GM23248 (cell line): ENCODE measurements around the gene EFCAB5. TPM values are rescaled to one million over a fixed set of nuclear protein-coding genes. Genes with fewer than 3 reads are reported as not detected.

Experiments
- DNase-seq: peaks from one replicate; pipeline ENCODE4 v3.0.0-alpha.2; 2015
- H2AFZ ChIP-seq: fragments of 200-600 bp; sonication (generic); 2 replicates; pipeline ENCODE4 v1.6.1; 2016; ENCODE audit warnings: antibody characterized with exemption
- H3F3A ChIP-seq: fragments of 200-600 bp; sonication (generic); 2 replicates; pipeline ENCODE4 v1.6.1; 2016; ENCODE audit warnings: mild to moderate bottlenecking, antibody characterized with exemption, mixed run types; ENCODE audit not compliant: insufficient read depth
- H3K27ac ChIP-seq: fragments of 200-600 bp; sonication (generic); 2 replicates; pipeline ENCODE4 v1.5.1; 2016; ENCODE audit warnings: mild to moderate bottlenecking
- H3K27me3 ChIP-seq: fragments of 200-600 bp; sonication (generic); replicated peaks from 2 replicates; pipeline ENCODE4 v1.6.1; 2016; ENCODE audit warnings: mild to moderate bottlenecking; ENCODE audit not compliant: insufficient read depth
- H3K36me3 ChIP-seq: fragments of 200-600 bp; sonication (generic); 2 replicates; pipeline ENCODE4 v1.6.1; 2016; ENCODE audit warnings: low read depth, mild to moderate bottlenecking
- H3K4me1 ChIP-seq: fragments of 200-600 bp; sonication (generic); 2 replicates; pipeline ENCODE4 v1.6.1; 2016; ENCODE audit warnings: mild to moderate bottlenecking; ENCODE audit not compliant: insufficient read depth
- H3K4me2 ChIP-seq: fragments of 200-600 bp; sonication (generic); one replicate; pipeline ENCODE4 v1.6.1; 2016; ENCODE audit warnings: mild to moderate bottlenecking; ENCODE audit not compliant: unreplicated experiment
- H3K4me3 ChIP-seq: fragments of 200-600 bp; sonication (generic); 2 replicates; pipeline ENCODE4 v1.5.1; 2016; ENCODE audit warnings: mild to moderate bottlenecking
- H3K79me2 ChIP-seq: fragments of 200-600 bp; sonication (generic); 2 replicates; pipeline ENCODE4 v1.6.1; 2016; ENCODE audit warnings: mild to moderate bottlenecking; ENCODE audit not compliant: insufficient read depth
- H3K9ac ChIP-seq: fragments of 200-600 bp; sonication (generic); 2 replicates; pipeline ENCODE4 v1.6.1; 2016; ENCODE audit warnings: mild to moderate bottlenecking
- H3K9me2 ChIP-seq: fragments of 200-600 bp; sonication (generic); 2 replicates; pipeline ENCODE4 v1.6.1; 2016; ENCODE audit warnings: mixed run types, mild to moderate bottlenecking, moderate library complexity; ENCODE audit not compliant: insufficient read depth
- H3K9me3 ChIP-seq: fragments of 200-600 bp; sonication (generic); one replicate; pipeline ENCODE4 v1.6.1; 2017; ENCODE audit warnings: low read depth
- H4K20me1 ChIP-seq: fragments of 200-600 bp; sonication (generic); 2 replicates; pipeline ENCODE4 v1.6.0; 2016; ENCODE audit not compliant: insufficient read depth
- EZH2 ChIP-seq: fragments of 200-600 bp; sonication (generic); IDR thresholded peaks from 2 replicates; pipeline ENCODE4 v1.6.1; 2018; ENCODE audit warnings: antibody characterized with exemption, mild to moderate bottlenecking; ENCODE audit not compliant: insufficient read depth, poor library complexity, severe bottlenecking
- EZH2phosphoT487 ChIP-seq: fragments of 200-600 bp; sonication (generic); IDR thresholded peaks from 2 replicates; pipeline ENCODE4 v1.6.1; 2018; ENCODE audit warnings: antibody characterized with exemption, moderate library complexity, mild to moderate bottlenecking, low read depth; ENCODE audit not compliant: insufficient read depth
- WGBS, 2 experiments: methylation state at CpG; one replicate each; pipeline ENCODE4 v1.1.6; 2015 to 2017; ENCODE audit warnings: low lambda C conversion rate in 2 of 2, low coverage in 1 of 2; ENCODE audit errors: missing lambda C conversion rate in 2 of 2; 5-methylcytosine and 5-hydroxymethylcytosine counted together
- in situ Hi-C: fragments of 300-500 bp; cut with MboI; formaldehyde crosslinking; loops from 2 replicates; pipeline ENCODE4 v1.15.0; 2020
- polyA plus RNA-seq: library from polyadenylated mRNA; unstranded; fragments of >200 nt; fragmentation: Nextera tagmentation; extraction: Ambion mirVana; gene quantifications from 2 replicates; pipeline ENCODE4 v1.2.1, GENCODE V29; 2016
- total RNA-seq: library from RNA; depleted of rRNA; stranded (reverse); fragments of >200 nt; shearing (Covaris generic); gene quantifications from 2 replicates; pipeline ENCODE4 v1.2.3, GENCODE V29; 2014

EFCAB5 gene
- total and polyA plus RNA-seq, 2 experiments from 2014 or later: 0.41 TPM; not detected in 1

DNA sequence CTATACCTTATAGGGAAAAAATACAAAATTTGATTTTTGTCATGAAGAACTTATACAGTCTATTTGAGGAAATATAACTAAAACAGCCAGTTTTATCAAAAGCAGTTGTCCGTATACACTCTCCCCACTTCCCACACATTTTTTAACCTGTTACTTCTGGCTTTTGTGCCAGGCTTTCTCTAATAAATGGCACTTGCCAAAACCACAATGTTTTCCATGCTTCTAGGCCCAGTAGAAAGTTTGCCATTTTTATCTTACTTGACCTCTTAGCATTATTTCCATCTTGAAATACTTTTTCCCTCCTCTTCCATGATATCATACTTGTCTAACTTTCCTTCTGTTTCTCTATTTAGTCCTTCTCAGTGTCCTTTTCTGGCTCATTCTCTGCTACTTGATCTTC lies 38.8 kb downstream of the EFCAB5 start:
- no peaks in the 10 kb centered on the region for H3K36me3 ChIP-seq
- H3K79me2 ChIP-seq: no peaks in the 10 kb centered on the region
- no peak overlapping the region for H3K9ac ChIP-seq
- no peaks in the 10 kb centered on the region for H4K20me1 ChIP-seq
- no peak overlapping the region for H3K4me3 ChIP-seq
- H3F3A ChIP-seq: peaks cover 14% of the 10 kb centered on the region
- no peaks in the 10 kb centered on the region for H3K9me3 ChIP-seq
- H2AFZ ChIP-seq: no peak overlapping the region
- no peak overlapping the region for H3K27ac ChIP-seq
- WGBS, 2 experiments: 67 to 72% methylated on average over 1 of the region's 1 CpG
- no peak overlapping the region for H3K4me2 ChIP-seq
- in situ Hi-C loops: no loop called here
- no peak for DNase-seq
- no peaks in the 10 kb centered on the region for H3K9me2 ChIP-seq
- no peak for TF ChIP-seq EZH2phosphoT487
- TF ChIP-seq EZH2: no peak
- H3K4me1 ChIP-seq: peaks cover 11% of the 10 kb centered on the region
- H3K27me3 ChIP-seq: 0 out of 2 replicates have a peak, but pooled peaks cover 1% of the 10 kb centered on the region

DNA sequence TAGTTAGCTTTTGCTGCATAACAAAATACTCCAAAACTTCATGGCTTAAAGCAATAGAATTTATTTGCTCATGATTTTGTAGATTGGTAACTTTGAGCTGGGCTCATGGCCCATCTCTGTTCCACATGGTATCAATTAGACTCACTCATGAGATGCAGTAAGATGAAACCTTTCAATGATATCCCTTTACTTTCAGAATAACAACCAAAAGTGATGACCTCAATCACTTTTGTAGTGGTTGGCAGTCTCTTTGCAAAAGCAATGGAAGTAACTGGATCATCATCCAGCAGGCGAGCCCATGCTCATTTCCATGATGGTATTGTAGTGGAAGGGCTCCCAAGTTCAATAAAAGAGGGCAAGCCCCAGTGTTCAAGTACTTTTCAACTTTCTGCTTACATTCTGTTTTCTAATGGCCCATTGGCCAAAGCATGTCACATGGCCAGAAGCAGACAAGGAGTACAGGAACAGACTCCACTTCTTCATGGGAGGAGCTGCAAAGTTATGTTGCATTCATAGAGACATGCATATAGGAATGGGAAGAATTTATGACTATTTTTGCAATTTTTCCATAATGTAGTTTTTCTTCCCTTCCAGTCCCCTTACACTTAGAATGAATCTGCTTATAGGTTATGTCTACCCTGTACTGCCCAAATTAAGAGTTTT lies 41.7 kb downstream of the EFCAB5 start:
- Histone ChIP-seq H3K4me2 (no peak overlapping the region), H3F3A (peaks cover 6% of the 10 kb centered on the region; the same call in 1 of the 2 replicates), H3K9me3 (no peaks in the 10 kb centered on the region), H3K27me3 (0 out of 2 replicates have a peak, but pooled peaks cover 7% of the 10 kb centered on the region), H3K36me3 (no peaks in the 10 kb centered on the region), H3K9ac (no peak overlapping the region), H3K27ac (no peak overlapping the region), H3K4me1 (peaks cover 1% of the 10 kb centered on the region; the same call in 1 of the 2 replicates), H4K20me1 (no peaks in the 10 kb centered on the region), H3K79me2 (no peaks in the 10 kb centered on the region), H2AFZ (no peak overlapping the region), H3K4me3 (no peak overlapping the region), H3K9me2 (no peaks in the 10 kb centered on the region)
- 19 to 22% methylated on average over 1 of the region's 1 CpG for WGBS, 2 experiments
- in situ Hi-C loops: no loop called here
- no peak for DNase-seq
- TF ChIP-seq EZH2 (no peak), EZH2phosphoT487 (no peak)

DNA sequence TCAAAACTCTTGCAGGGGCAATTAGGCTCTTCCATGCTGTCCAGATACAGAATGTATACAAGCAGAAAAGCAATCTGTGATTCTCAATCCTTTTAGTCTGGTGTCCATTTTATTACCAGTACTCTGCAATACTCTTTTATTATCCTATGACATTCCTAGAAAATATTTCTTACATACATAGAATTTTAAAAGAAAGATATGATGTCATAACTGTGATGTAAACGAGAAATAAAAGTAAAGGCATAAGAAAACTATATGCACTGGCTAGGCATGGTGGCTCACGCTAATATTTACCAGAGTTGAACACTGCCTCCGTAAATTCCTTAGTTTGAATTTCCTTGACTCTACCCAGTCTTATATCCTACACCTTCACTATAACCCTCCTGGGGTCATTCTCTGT lies 55.0 kb downstream of the EFCAB5 start:
- no peaks in the 10 kb centered on the region for H3K36me3 ChIP-seq
- no peak for DNase-seq
- no peak overlapping the region for H3K9ac ChIP-seq
- no peak overlapping the region for H3K4me3 ChIP-seq
- no peaks in the 10 kb centered on the region; the same call in 1 of the 2 replicates for H3K4me1 ChIP-seq
- no peaks in the 10 kb centered on the region for H3K9me3 ChIP-seq
- TF ChIP-seq EZH2 (no peak), EZH2phosphoT487 (no peak)
- no peaks in the 10 kb centered on the region for H3K79me2 ChIP-seq
- H3K27me3 ChIP-seq: no peaks in the 10 kb centered on the region
- in situ Hi-C loops: no loop called here
- no peak overlapping the region for H2AFZ ChIP-seq
- H4K20me1 ChIP-seq: no peaks in the 10 kb centered on the region
- H3K4me2 ChIP-seq: no peak overlapping the region
- H3F3A ChIP-seq: peaks cover 4% of the 10 kb centered on the region; the same call in 1 of the 2 replicates
- WGBS, 2 experiments: 85 to 88% methylated on average over 3 of the region's 3 CpGs
- no peaks in the 10 kb centered on the region for H3K9me2 ChIP-seq
- no peak overlapping the region for H3K27ac ChIP-seq

DNA sequence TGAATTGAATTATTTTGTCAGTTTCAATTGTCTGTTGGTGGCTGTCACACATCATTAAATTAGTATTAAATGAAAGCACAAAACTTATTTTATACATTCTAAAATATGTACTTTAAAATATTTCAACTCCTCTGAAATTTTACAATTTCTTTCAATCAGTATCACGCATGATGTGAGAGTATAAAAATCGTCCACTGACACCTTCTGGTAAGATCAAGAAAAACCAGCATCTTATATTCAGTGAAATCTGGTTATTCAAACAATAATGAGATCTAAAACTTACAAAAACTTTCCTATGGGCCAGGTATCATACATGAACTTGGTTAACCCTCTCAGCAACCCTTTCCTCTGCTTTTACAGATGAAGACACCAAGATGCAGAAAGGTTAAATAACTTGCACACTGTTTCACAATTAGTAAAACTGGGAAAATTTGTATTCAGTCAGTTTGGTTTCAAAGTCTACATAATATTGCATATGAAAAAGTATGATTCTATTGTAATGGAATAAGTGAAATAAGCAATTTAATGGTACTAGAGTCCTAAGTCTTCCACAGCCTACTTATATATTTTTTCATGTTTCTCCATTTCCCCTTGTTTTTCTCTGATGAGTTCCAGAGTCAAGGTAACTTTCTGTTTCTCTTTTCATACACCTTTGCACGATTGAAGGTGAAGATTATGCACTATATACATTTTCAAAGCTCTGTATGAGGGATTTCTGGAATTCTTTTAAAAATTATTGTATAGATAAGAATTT lies 58.7 kb downstream of the EFCAB5 start:
- Histone ChIP-seq H3K4me2 (no peak overlapping the region), H3K36me3 (no peaks in the 10 kb centered on the region), H3K27ac (no peak overlapping the region), H3F3A (peaks cover 4% of the 10 kb centered on the region; the same call in 1 of the 2 replicates), H3K27me3 (no peaks in the 10 kb centered on the region), H3K4me1 (no peaks in the 10 kb centered on the region; the same call in 1 of the 2 replicates), H2AFZ (no peak overlapping the region), H4K20me1 (no peaks in the 10 kb centered on the region), H3K9me2 (no peaks in the 10 kb centered on the region), H3K9me3 (no peaks in the 10 kb centered on the region), H3K79me2 (no peaks in the 10 kb centered on the region), H3K9ac (no peak overlapping the region), H3K4me3 (no peak overlapping the region)
- DNase-seq: peak; percentile 30
- no peak for TF ChIP-seq EZH2phosphoT487
- no peak for TF ChIP-seq EZH2
- in situ Hi-C loops: loop anchor here (10.0 kb wide), 1 partner anchor 195 kb away; no protein-coding TSS in a partner anchor
- 26 to 30% methylated on average over 3 of the region's 3 CpGs for WGBS, 2 experiments
